Vagina (tissue), 2 donors: ENCODE measurements around the gene GPR137B. TPM values are rescaled to one million over a fixed set of nuclear protein-coding genes. Genes with fewer than 3 reads are reported as not detected.

Source experiments
- DNase-seq, 2 donors: peaks; one replicate each; pipeline ENCODE4 v3.0.0-alpha.2; 2017; ENCODE audit errors: extremely low spot score in 2 of 2
- H3K27ac ChIP-seq: fragments of 200-600 bp; sonication (generic); one replicate; pipeline ENCODE4 v1.5.1; 2019
- H3K27me3 ChIP-seq: fragments of 200-600 bp; sonication (generic); one replicate; pipeline ENCODE4 v1.5.1; 2019
- H3K36me3 ChIP-seq, 2 donors: fragments of 200-600 bp; sonication (generic); one replicate each; pipeline ENCODE4 v1.5.1; 2017 to 2019
- H3K4me1 ChIP-seq: fragments of 200-600 bp; sonication (generic); one replicate; pipeline ENCODE4 v1.5.1; 2019
- H3K4me3 ChIP-seq, 2 donors: fragments of 200-600 bp; sonication (generic); 1 replicate in 1 of 2; 2 replicates in 1 of 2; pipeline ENCODE4 v1.5.1; 2016 to 2019
- H3K9me3 ChIP-seq: fragments of 200-600 bp; sonication (generic); one replicate; pipeline ENCODE4 v1.5.1; 2019
- POLR2A ChIP-seq, 2 donors: fragments of 450-650 bp; IDR thresholded peaks; one replicate each; pipeline ENCODE4 v1.6.1; 2017; ENCODE audit warnings: antibody characterized with exemption in 2 of 2, mild to moderate bottlenecking in 2 of 2, moderate library complexity in 2 of 2
- POLR2AphosphoS5 ChIP-seq, 2 donors: sonication (generic); formaldehyde crosslinking; IDR thresholded peaks; one replicate each; pipeline ENCODE4 v1.9.0; 2017; ENCODE audit warnings: antibody characterized with exemption in 2 of 2, mild to moderate bottlenecking in 2 of 2, low read depth in 1 of 2; ENCODE audit not compliant: insufficient read depth in 1 of 2
- intact Hi-C: fragments of 100-400 bp; cut with DNase I; formaldehyde crosslinking; loops from one replicate; pipeline ENCODE4 v1.15.1; 2023
- total RNA-seq: library from RNA; depleted of rRNA; stranded (reverse); fragments of >200 nt; gene quantifications from one replicate; pipeline ENCODE4 v1.2.3, GENCODE V29; 2016
- TF ChIP-seq, protein P1 (sequence below), 3 experiments: fragments of 450-650 bp in 2 of 3; fragments of 200-600 bp in 1 of 3; sonication (generic) in 1 of 3; IDR thresholded peaks; one replicate each; pipeline ENCODE4 v1.5.1; 2017 to 2019; ENCODE audit warnings: antibody characterized with exemption in 3 of 3, mild to moderate bottlenecking in 2 of 3, moderate library complexity in 2 of 3

GPR137B gene
- total RNA-seq, 1 donor from 2014 or later: 38.8 TPM

DNA sequence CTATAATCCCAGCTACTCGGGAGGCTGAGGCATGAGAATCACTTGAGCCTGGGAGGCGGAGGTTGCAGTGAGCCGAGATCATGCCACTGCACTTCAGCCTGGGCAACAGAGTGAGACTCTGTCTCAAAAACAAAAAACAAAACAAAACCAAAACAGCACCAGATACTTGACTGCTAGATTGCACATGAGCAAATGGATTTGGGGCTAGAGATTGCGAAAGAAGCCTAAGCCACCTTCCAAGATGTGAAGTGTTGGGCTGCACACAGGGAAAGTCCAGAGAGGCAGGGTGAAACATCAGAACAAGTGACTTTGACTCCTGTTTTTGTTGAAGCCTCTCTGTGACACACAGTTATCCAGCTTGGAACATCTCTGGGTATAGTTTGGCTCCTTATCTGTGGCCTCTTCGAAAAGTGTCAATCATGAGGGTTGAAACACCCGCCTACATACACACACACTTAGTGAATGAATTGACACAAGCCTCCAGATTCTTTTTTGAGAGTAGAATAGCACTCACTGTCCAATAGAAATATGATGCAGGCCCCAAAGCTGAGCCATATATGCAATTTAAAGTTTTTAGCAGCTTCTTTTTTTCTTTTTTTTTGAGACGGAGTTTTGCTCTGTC is 34.2 kb upstream of the GPR137B start:
- H3K27me3 ChIP-seq: no peaks in the 10 kb centered on the region
- no peak for DNase-seq
- TF ChIP-seq, protein P1, sequence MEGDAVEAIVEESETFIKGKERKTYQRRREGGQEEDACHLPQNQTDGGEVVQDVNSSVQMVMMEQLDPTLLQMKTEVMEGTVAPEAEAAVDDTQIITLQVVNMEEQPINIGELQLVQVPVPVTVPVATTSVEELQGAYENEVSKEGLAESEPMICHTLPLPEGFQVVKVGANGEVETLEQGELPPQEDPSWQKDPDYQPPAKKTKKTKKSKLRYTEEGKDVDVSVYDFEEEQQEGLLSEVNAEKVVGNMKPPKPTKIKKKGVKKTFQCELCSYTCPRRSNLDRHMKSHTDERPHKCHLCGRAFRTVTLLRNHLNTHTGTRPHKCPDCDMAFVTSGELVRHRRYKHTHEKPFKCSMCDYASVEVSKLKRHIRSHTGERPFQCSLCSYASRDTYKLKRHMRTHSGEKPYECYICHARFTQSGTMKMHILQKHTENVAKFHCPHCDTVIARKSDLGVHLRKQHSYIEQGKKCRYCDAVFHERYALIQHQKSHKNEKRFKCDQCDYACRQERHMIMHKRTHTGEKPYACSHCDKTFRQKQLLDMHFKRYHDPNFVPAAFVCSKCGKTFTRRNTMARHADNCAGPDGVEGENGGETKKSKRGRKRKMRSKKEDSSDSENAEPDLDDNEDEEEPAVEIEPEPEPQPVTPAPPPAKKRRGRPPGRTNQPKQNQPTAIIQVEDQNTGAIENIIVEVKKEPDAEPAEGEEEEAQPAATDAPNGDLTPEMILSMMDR (IDR thresholded peaks at IDR 0.05): no peak
- TF ChIP-seq POLR2AphosphoS5 (IDR thresholded peaks at IDR 0.05; ENCODE audit: insufficient read depth in 1 of 2, low read depth in 1 of 2) (no peak), POLR2A (IDR thresholded peaks at IDR 0.05) (no peak)
- no peaks in the 10 kb centered on the region for H3K4me1 ChIP-seq
- no peak overlapping the region for H3K4me3 ChIP-seq
- intact Hi-C loops: no loop called here
- no peaks in the 10 kb centered on the region for H3K9me3 ChIP-seq
- H3K27ac ChIP-seq: no peak overlapping the region
- H3K36me3 ChIP-seq: no peaks in the 10 kb centered on the region

DNA sequence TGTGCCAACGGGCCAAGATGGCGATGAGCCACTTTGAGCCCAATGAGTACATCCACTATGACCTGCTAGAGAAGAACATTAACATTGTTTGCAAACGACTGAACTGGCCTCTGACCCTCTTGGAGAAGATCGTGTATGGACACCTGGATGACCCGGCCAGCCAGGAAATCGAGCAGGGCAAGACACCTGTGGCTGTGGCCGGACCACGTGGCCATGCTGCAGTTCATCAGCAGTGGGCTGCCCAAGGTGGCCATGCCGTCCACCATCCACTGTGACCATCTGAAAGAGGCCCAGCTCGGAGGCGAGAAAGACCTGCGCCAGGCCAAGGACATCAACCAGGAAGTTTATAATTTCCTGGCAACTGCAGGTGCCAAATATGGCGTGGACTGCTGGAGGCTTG is 32.2 kb upstream of the GPR137B start:
- DNase-seq: no peak
- no peaks in the 10 kb centered on the region for H3K27me3 ChIP-seq
- no peak overlapping the region for H3K27ac ChIP-seq

DNA sequence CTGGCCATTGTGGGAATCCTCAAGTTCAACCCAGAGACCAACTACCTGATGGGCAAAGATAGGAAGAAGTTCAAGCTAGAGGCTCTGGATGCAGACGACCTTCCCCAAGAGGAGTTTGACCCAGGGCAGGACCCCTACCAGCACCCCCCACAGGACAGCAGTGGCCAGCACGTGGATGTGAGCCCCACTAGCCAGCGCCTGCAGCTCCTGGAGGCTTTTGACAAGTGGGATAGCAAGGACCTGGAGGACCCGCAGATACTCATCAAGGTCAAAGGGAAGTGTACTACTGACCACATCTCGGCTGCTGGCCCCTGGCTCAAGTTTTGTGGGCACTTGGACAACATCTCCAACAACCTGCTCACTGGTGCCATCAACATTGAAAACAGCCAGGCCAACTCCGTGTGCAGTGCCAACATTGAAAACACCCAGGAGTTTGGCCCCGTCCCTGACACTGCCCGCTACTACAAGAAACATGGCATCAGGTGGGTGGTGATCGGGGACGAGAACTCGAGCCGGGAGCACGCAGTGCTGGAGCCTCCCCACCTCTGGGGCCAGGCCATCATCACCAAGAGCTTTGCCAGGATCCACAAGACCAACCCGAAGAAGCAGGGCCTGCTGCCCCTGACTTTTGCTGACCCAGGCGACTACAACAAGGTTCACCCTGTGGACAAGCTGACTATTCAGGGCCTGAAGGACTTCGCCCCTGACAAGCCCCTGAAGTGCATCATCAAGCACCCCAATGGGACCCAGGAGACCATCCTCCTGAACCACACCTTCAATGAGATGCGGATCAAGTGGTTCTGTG is 30.6 kb upstream of the GPR137B start:
- Histone ChIP-seq H3K36me3 (no peaks in the 10 kb centered on the region), H3K9me3 (no peaks in the 10 kb centered on the region), H3K27me3 (no peaks in the 10 kb centered on the region), H3K27ac (no peak overlapping the region), H3K4me1 (no peaks in the 10 kb centered on the region), H3K4me3 (no peak overlapping the region)
- intact Hi-C loops: loop anchor here (2.0 kb wide), 1 partner anchor 375 kb away; no protein-coding TSS in a partner anchor
- DNase-seq: no peak
- TF ChIP-seq POLR2AphosphoS5 (IDR thresholded peaks at IDR 0.05; ENCODE audit: insufficient read depth in 1 of 2, low read depth in 1 of 2): no peak
- no peak for TF ChIP-seq POLR2A (IDR thresholded peaks at IDR 0.05)
- TF ChIP-seq, protein P1 (IDR thresholded peaks at IDR 0.05): no peak

More for the DNA sequence above, 32.2 kb upstream of the GPR137B start:
- intact Hi-C loops: loop anchor here (2.0 kb wide), 1 partner anchor 377 kb away; no protein-coding TSS in a partner anchor
- Histone ChIP-seq H3K4me1 (no peaks in the 10 kb centered on the region), H3K36me3 (no peaks in the 10 kb centered on the region), H3K4me3 (no peak overlapping the region), H3K9me3 (no peaks in the 10 kb centered on the region)
- TF ChIP-seq POLR2A (IDR thresholded peaks at IDR 0.05) (no peak), POLR2AphosphoS5 (IDR thresholded peaks at IDR 0.05; ENCODE audit: insufficient read depth in 1 of 2, low read depth in 1 of 2) (no peak)
- TF ChIP-seq, protein P1 (IDR thresholded peaks at IDR 0.05): no peak

DNA sequence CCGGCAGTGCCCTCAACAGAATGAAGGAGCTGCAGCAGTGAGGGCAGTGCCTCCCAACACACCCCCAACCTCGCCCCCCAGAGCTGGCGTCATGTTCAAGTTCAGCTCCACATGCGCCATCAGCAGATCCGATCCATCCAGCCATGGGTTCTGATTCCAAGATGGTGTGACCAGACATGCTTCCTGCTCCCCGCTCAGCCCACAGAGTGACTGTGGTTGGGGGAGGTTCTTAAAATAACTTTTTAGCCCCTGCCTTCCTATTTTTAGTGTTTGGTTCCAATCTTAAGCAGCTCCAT is 30.1 kb upstream of the GPR137B start:
- Histone ChIP-seq H3K27ac (no peak overlapping the region), H3K27me3 (no peaks in the 10 kb centered on the region), H3K9me3 (no peaks in the 10 kb centered on the region), H3K36me3 (no peaks in the 10 kb centered on the region), H3K4me1 (no peaks in the 10 kb centered on the region), H3K4me3 (no peak overlapping the region)
- intact Hi-C loops: no loop called here
- TF ChIP-seq POLR2A (IDR thresholded peaks at IDR 0.05): no peak
- TF ChIP-seq, protein P1 (IDR thresholded peaks at IDR 0.05): no peak
- no peak for TF ChIP-seq POLR2AphosphoS5 (IDR thresholded peaks at IDR 0.05; ENCODE audit: insufficient read depth in 1 of 2, low read depth in 1 of 2)
- DNase-seq: no peak
